OCI-LY7 (cell line): Measurements from ENCODE around the gene BBS4. TPM values are rescaled to one million over a fixed set of nuclear protein-coding genes. Genes with fewer than 3 reads are reported as not detected.
A peak's percentile ranks its signal among the peaks of the same experiment; 100 is the strongest.

Experiments used
- BruUV-seq: library from RNA; stranded (reverse); fragments of 400-500 nt; replicated peaks from 2 replicates; lab custom pipeline; 2021; lab: Mats Ljungman, UMichigan
- CTCF ChIA-PET: fragments of 300-600 bp; sonication (Branson Sonifier 250); formaldehyde crosslinking; loops from one replicate; lab custom pipeline; 2022; ENCODE audit warnings: antibody characterized with exemption; ENCODE audit not compliant: unreplicated experiment; lab: Charles Lee
- POLR2A ChIA-PET: fragments of 300-600 bp; sonication (Branson Sonifier 250); formaldehyde crosslinking; loops from one replicate; lab custom pipeline; 2022; ENCODE audit warnings: antibody characterized with exemption; lab: Charles Lee
- DNase-seq: peaks from one replicate; pipeline ENCODE4 v3.0.0-alpha.2; 2015; ENCODE audit warnings: low spot score
- H2AFZ ChIP-seq: fragments of 200-600 bp; sonication (generic), shearing (Covaris generic); 2 replicates; pipeline ENCODE4 v1.6.1; 2014; ENCODE audit warnings: mild to moderate bottlenecking, antibody characterized with exemption, low read length, moderate library complexity
- H3K27ac ChIP-seq: fragments of 200-600 bp; sonication (generic); 2 replicates; pipeline ENCODE4 v1.5.1; 2014; ENCODE audit warnings: mixed run types, low read depth, mild to moderate bottlenecking, moderate library complexity, low read length, inconsistent platforms; ENCODE audit not compliant: poor library complexity, severe bottlenecking
- H3K36me3 ChIP-seq: fragments of 200-600 bp; sonication (generic); 2 replicates; pipeline ENCODE4 v1.6.1; 2014; ENCODE audit warnings: mild to moderate bottlenecking, antibody characterized with exemption, low read length, moderate library complexity, mixed read lengths; ENCODE audit not compliant: insufficient read depth
- H3K4me1 ChIP-seq: fragments of 200-600 bp; sonication (generic); 2 replicates; pipeline ENCODE4 v1.5.1; 2014; ENCODE audit warnings: mild to moderate bottlenecking, low read length; ENCODE audit not compliant: insufficient read depth, poor library complexity, severe bottlenecking
- H3K4me2 ChIP-seq: fragments of 200-600 bp; sonication (generic); 2 replicates; pipeline ENCODE4 v1.6.1; 2014; ENCODE audit warnings: mild to moderate bottlenecking, low read length
- H3K4me3 ChIP-seq: fragments of 200-600 bp; sonication (generic); 2 replicates; pipeline ENCODE4 v1.5.1; 2014; ENCODE audit warnings: mild to moderate bottlenecking, low read depth, low read length; ENCODE audit not compliant: poor library complexity, severe bottlenecking
- H3K79me2 ChIP-seq: fragments of 200-600 bp; sonication (generic); 2 replicates; pipeline ENCODE4 v1.6.1; 2016; ENCODE audit warnings: low read depth, mild to moderate bottlenecking, low read length, moderate library complexity, mixed read lengths; ENCODE audit not compliant: insufficient read depth
- H3K9me2 ChIP-seq: fragments of 200-600 bp; sonication (generic); 2 replicates; pipeline ENCODE4 v1.6.1; 2016; ENCODE audit warnings: mild to moderate bottlenecking, low read length, mixed read lengths; ENCODE audit not compliant: insufficient read depth
- H3K9me3 ChIP-seq: fragments of 200-600 bp; sonication (generic); 2 replicates; pipeline ENCODE4 v1.6.1; 2014; ENCODE audit warnings: mild to moderate bottlenecking, mixed run types, low read length, mixed read lengths
- H4K20me1 ChIP-seq: fragments of 200-600 bp; sonication (generic); 2 replicates; pipeline ENCODE4 v1.6.1; 2014; ENCODE audit warnings: mild to moderate bottlenecking, antibody characterized with exemption, low read length, moderate library complexity, mixed read lengths; ENCODE audit not compliant: insufficient read depth
- EZH2phosphoT487 ChIP-seq: fragments of 200-600 bp; sonication (generic); IDR thresholded peaks from 2 replicates; pipeline ENCODE4 v1.6.1; 2018; ENCODE audit warnings: low read depth, borderline replicate concordance, mild to moderate bottlenecking, mixed run types, antibody characterized with exemption, low read length, moderate library complexity, mixed read lengths
- intact Hi-C: fragments of 100-400 bp; cut with micrococcal nuclease; formaldehyde crosslinking; loops from one replicate; pipeline ENCODE4 v1.10.0; 2022; ENCODE audit not compliant: unreplicated experiment
- total RNA-seq, 2 experiments: library from RNA; depleted of rRNA in 1 of 2; stranded (reverse); fragments of >200 nt in 1 of 2; shearing (Covaris generic) in 1 of 2; gene quantifications; 2 replicates each; pipeline ENCODE4 v1.2.3, GENCODE V29; 2014 to 2022
- TF ChIP-seq, protein P1 (sequence below): fragments of 200-600 bp; sonication (generic); conservative IDR thresholded peaks from 2 replicates; pipeline ENCODE4 v1.5.1; 2014; ENCODE audit warnings: mild to moderate bottlenecking, antibody characterized with exemption, low read length, moderate library complexity, mixed read lengths

BBS4 gene
- total RNA-seq, 2 experiments from 2014 or later, result 19.7 to 29.7 TPM

DNA sequence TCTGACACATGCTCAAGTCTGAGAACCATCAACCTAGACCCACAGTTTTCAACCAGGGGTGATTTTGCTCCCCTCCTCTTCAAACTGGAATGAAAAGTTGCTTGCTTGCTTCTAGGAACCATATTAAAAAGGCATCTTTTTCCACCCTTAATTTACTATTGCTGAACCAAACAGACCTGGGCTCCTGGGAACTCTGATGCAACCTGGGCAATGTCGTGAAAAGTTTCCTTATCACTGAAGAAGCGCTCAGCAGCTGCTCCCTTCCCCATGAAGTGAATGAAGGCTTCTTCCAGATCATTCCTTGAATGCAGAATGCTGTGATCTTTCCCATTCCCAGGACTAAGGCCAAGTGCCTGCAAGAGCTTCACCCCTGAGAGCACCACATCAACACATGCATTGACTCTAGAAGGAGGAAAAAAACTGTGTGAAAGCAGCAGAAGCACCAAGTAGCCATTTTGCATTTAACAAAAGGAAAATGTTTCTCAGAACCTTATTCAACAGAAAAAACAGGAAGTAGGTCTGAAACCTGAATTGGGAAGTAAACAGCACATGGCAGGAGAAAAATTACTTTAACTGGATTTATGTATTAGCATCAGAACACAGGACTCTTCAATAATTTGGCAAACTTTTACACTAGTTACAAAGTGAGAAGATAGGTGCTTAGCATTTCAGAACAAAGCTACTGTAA, 88.8 kb downstream of the BBS4 start:
- intact Hi-C loops, result no loop called here
- TF ChIP-seq, protein P1, sequence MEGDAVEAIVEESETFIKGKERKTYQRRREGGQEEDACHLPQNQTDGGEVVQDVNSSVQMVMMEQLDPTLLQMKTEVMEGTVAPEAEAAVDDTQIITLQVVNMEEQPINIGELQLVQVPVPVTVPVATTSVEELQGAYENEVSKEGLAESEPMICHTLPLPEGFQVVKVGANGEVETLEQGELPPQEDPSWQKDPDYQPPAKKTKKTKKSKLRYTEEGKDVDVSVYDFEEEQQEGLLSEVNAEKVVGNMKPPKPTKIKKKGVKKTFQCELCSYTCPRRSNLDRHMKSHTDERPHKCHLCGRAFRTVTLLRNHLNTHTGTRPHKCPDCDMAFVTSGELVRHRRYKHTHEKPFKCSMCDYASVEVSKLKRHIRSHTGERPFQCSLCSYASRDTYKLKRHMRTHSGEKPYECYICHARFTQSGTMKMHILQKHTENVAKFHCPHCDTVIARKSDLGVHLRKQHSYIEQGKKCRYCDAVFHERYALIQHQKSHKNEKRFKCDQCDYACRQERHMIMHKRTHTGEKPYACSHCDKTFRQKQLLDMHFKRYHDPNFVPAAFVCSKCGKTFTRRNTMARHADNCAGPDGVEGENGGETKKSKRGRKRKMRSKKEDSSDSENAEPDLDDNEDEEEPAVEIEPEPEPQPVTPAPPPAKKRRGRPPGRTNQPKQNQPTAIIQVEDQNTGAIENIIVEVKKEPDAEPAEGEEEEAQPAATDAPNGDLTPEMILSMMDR, result no peak
- no peak for TF ChIP-seq EZH2phosphoT487

DNA sequence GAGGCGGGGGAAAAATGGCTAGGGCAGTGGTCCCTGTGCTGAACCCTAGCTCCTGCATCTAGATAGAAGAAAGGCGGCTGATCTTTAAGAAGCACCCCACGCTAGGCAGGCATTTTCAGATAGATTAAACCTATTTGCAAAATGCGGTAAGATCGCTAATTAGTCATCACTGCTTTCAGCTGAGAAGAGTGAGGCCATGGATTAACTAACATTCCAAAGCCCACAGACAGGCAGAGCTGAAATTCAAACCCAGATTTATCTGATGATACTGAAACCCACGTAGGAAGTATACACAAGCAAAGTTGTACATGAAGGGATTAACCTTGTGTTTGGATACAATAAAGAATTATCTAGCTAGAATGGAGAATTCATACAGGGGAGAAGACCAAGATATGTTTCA, 92.8 kb downstream of the BBS4 start:
- Histone ChIP-seq H4K20me1 (peaks cover 32% of the 10 kb centered on the region), H3K79me2 (peaks cover 88% of the 10 kb centered on the region), H3K4me2 (no peak overlapping the region), H3K27ac (no peak overlapping the region), H3K4me1 (peaks cover 51% of the 10 kb centered on the region), H3K9me2 (no peaks in the 10 kb centered on the region), H2AFZ (no peak overlapping the region), H3K36me3 (peaks cover 78% of the 10 kb centered on the region), H3K4me3 (no peak overlapping the region), H3K9me3 (no peaks in the 10 kb centered on the region)
- CTCF ChIA-PET, result no interaction called here
- TF ChIP-seq, protein P1, result no peak
- no peak for TF ChIP-seq EZH2phosphoT487
- DNase-seq, result no peak
- POLR2A ChIA-PET, result no interaction called here
- no TSS peak for BruUV-seq
- intact Hi-C loops, result no loop called here

More for the DNA sequence above, 88.8 kb downstream of the BBS4 start:
- H3K9me2 ChIP-seq, result no peaks in the 10 kb centered on the region
- peaks cover 15% of the 10 kb centered on the region; the same call in 1 of the 2 replicates for H4K20me1 ChIP-seq
- H3K27ac ChIP-seq, result peak overlapping the region; percentile 60
- H3K4me3 ChIP-seq, result peak overlapping the region; percentile 21
- POLR2A ChIA-PET, result interaction anchor here (0.7 to 0.8 kb wide), 2 partner anchors 11 to 87 kb away, joined by 3 read pairs; no protein-coding TSS in a partner anchor
- CTCF ChIA-PET, result no interaction called here
- peaks cover 37% of the 10 kb centered on the region for H3K4me1 ChIP-seq
- peaks cover 95% of the 10 kb centered on the region for H3K36me3 ChIP-seq
- H3K4me2 ChIP-seq, result peak overlapping the region; percentile 65
- DNase-seq, result peak; percentile 56
- H2AFZ ChIP-seq, result peak overlapping the region; percentile 25; the same call in 1 of the 2 replicates
- no TSS peak for BruUV-seq
- H3K9me3 ChIP-seq, result no peaks in the 10 kb centered on the region
- H3K79me2 ChIP-seq, result peaks cover 60% of the 10 kb centered on the region

DNA sequence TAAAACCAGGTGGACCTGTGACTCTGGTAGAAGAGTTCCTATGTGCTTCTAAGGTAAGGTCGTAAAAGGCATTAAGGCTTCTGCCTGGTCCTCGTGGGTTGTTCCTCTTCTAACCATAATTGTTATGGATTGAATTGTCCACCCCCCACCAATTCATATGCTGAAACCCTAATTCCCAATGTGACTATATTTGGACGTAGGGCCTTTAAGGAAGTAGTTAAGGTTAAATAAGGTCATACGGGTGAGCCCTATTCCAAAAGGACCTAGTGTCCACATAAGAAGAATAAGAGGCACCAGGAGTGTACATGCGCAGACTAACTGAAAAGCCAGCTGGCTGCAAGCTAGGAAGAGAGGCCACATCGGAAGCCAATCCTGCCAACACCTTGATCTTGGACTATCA, 95.6 kb downstream of the BBS4 start:
- POLR2A ChIA-PET, result interaction anchor here (0.6 kb wide), 1 partner anchor 94 kb away, joined by 3 read pairs; no protein-coding TSS in a partner anchor
- H4K20me1 ChIP-seq, result peaks cover 17% of the 10 kb centered on the region
- no peaks in the 10 kb centered on the region for H3K9me2 ChIP-seq
- peaks cover 27% of the 10 kb centered on the region for H3K4me1 ChIP-seq
- CTCF ChIA-PET, result no interaction called here
- H3K9me3 ChIP-seq, result no peaks in the 10 kb centered on the region
- no peak for DNase-seq
- TF ChIP-seq, protein P1, result no peak
- TF ChIP-seq EZH2phosphoT487, result no peak
- H3K4me3 ChIP-seq, result peak overlapping the region; percentile 93
- no peak overlapping the region for H2AFZ ChIP-seq
- H3K36me3 ChIP-seq, result peaks cover 53% of the 10 kb centered on the region
- H3K79me2 ChIP-seq, result peaks cover 62% of the 10 kb centered on the region
- H3K4me2 ChIP-seq, result peak overlapping the region; percentile 90
- BruUV-seq, result no TSS peak
- H3K27ac ChIP-seq, result no peak overlapping the region
- intact Hi-C loops, result loop anchor here (5.0 kb wide), 5 partner anchors 59 to 851 kb away; partner anchors contain the start of genes NEO1, NPTN and PARP6
